A673 (cell line): ENCODE results near the gene EIF4G1. TPM values are rescaled to one million over a fixed set of nuclear protein-coding genes. Genes with fewer than 3 reads are reported as not detected.
A peak's percentile ranks its signal among the peaks of the same experiment; 100 is the strongest.

Source experiments
- BruUV-seq: library from RNA; stranded (reverse); fragments of 400-500 nt; replicated peaks from 2 replicates; lab custom pipeline; 2021; lab: Mats Ljungman, UMichigan
- CTCF ChIA-PET: fragments of 300-600 bp; sonication (Branson Sonifier 250); formaldehyde crosslinking; loops from one replicate; lab custom pipeline; 2022; ENCODE audit warnings: antibody characterized with exemption; lab: Charles Lee
- POLR2A ChIA-PET: fragments of 300-600 bp; sonication (Branson Sonifier 250); formaldehyde crosslinking; loops from one replicate; lab custom pipeline; 2022; ENCODE audit warnings: antibody characterized with exemption; ENCODE audit not compliant: low non-redundant PET; lab: Charles Lee
- DNase-seq: peaks from one replicate; pipeline ENCODE4 v3.0.0-alpha.2; 2015; ENCODE audit warnings: low spot score
- H3K27ac ChIP-seq: fragments of 200-600 bp; sonication (generic); 2 replicates; pipeline ENCODE4 v1.5.1; 2016; ENCODE audit warnings: mixed run types, low read depth, mild to moderate bottlenecking, mixed read lengths, antibody characterized with exemption, low read length; ENCODE audit not compliant: poor library complexity, severe bottlenecking
- H3K27me3 ChIP-seq: fragments of 200-600 bp; sonication (generic); replicated peaks from 2 replicates; pipeline ENCODE4 v1.6.1; 2017; ENCODE audit warnings: mixed run types, low read depth, mild to moderate bottlenecking, mixed read lengths, antibody characterized with exemption, low read length; ENCODE audit not compliant: insufficient read depth, poor library complexity
- H3K36me3 ChIP-seq: fragments of 200-600 bp; sonication (generic); 2 replicates; pipeline ENCODE4 v1.6.1; 2016; ENCODE audit warnings: mixed run types, mild to moderate bottlenecking, mixed read lengths, antibody characterized with exemption, low read length; ENCODE audit not compliant: insufficient read depth, poor library complexity, severe bottlenecking
- H3K4me1 ChIP-seq: fragments of 200-600 bp; sonication (generic); 2 replicates; pipeline ENCODE4 v1.6.1; 2017; ENCODE audit warnings: mixed run types, mild to moderate bottlenecking, mixed read lengths, antibody characterized with exemption, low read length; ENCODE audit not compliant: insufficient read depth, poor library complexity, severe bottlenecking
- H3K4me3 ChIP-seq: fragments of 200-600 bp; sonication (generic); 2 replicates; pipeline ENCODE4 v1.5.1; 2016; ENCODE audit warnings: low read depth, mixed run types, mild to moderate bottlenecking, mixed read lengths, low read length; ENCODE audit not compliant: poor library complexity, severe bottlenecking
- H3K9me3 ChIP-seq: fragments of 200-600 bp; sonication (generic); 2 replicates; pipeline ENCODE4 v1.6.1; 2016; ENCODE audit warnings: mixed run types, low read depth, mild to moderate bottlenecking, mixed read lengths, antibody characterized with exemption, low read length; ENCODE audit not compliant: poor library complexity, severe bottlenecking
- EZH2 ChIP-seq: fragments of 200-600 bp; sonication (generic); IDR thresholded peaks from 2 replicates; pipeline ENCODE4 v1.6.1; 2017; ENCODE audit warnings: borderline replicate concordance, low read depth, mild to moderate bottlenecking, mixed read lengths, antibody characterized with exemption, low read length; ENCODE audit not compliant: poor library complexity, severe bottlenecking
- intact Hi-C: fragments of 100-400 bp; cut with micrococcal nuclease; formaldehyde crosslinking; loops from one replicate; pipeline ENCODE4 v1.10.0; 2022; ENCODE audit not compliant: unreplicated experiment
- total RNA-seq: library from RNA; stranded (reverse); gene quantifications from 2 replicates; pipeline ENCODE4 v1.2.3, GENCODE V29; 2021
- TF ChIP-seq, protein P1 (sequence below): fragments of 300-800, 200-600 bp; sonication (generic); conservative IDR thresholded peaks from 2 replicates; pipeline ENCODE4 v1.5.1; 2017; ENCODE audit warnings: low read depth, mild to moderate bottlenecking, antibody characterized with exemption, low read length, moderate library complexity, mixed read lengths

The EIF4G1 gene
- total RNA-seq, 1 experiment from 2014 or later = 559 TPM

DNA sequence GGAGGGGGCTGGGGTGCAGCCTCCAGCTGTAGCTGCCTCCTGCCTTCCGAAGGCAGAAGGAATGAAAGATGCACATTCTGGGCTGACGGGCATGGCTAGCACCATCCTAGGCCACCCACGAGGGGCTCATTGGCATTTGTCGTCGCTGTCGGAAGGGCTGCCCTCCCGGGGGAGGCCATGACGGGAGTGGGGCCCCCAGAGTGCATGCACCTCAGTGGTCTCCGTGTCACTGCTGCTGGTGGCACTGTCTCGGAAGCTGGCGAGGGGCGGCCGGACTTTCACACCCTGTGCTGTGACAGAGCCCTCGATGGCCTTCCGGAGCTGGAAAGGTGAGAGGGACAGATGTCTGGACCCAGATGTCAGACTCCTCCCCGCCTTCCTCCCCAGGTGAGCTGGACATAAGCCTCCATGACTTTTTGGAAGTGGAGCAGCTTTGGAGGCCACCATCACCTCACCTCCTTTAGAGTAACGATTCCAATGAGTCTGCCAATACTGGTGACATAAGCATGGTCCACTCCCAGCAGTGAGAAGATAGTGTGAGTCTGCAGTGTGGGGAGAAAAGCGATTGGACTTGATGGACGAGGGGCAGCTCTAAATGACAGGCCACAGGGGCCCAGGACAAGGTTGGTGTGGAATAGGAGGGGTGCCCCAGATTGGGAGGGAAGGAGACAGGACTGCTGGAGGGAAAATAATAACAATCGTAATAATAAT lies 32.2 kb downstream of the EIF4G1 start:
- peaks cover 5% of the 10 kb centered on the region for H3K36me3 ChIP-seq
- H3K4me1 ChIP-seq = peaks cover 26% of the 10 kb centered on the region
- intact Hi-C loops = no loop called here
- no peak for TF ChIP-seq EZH2
- TF ChIP-seq, protein P1, sequence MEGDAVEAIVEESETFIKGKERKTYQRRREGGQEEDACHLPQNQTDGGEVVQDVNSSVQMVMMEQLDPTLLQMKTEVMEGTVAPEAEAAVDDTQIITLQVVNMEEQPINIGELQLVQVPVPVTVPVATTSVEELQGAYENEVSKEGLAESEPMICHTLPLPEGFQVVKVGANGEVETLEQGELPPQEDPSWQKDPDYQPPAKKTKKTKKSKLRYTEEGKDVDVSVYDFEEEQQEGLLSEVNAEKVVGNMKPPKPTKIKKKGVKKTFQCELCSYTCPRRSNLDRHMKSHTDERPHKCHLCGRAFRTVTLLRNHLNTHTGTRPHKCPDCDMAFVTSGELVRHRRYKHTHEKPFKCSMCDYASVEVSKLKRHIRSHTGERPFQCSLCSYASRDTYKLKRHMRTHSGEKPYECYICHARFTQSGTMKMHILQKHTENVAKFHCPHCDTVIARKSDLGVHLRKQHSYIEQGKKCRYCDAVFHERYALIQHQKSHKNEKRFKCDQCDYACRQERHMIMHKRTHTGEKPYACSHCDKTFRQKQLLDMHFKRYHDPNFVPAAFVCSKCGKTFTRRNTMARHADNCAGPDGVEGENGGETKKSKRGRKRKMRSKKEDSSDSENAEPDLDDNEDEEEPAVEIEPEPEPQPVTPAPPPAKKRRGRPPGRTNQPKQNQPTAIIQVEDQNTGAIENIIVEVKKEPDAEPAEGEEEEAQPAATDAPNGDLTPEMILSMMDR = no peak
- peak overlapping the region; percentile 74 for H3K27ac ChIP-seq
- DNase-seq = no peak
- H3K27me3 ChIP-seq = no peaks in the 10 kb centered on the region
- ChIA-PET POLR2A (interaction anchor here (0.5 kb wide), 1 partner anchor 414 kb away, joined by 3 read pairs; no protein-coding TSS in a partner anchor), CTCF (no interaction called here)
- no peak overlapping the region for H3K4me3 ChIP-seq
- no peaks in the 10 kb centered on the region for H3K9me3 ChIP-seq
- BruUV-seq = no TSS peak

DNA sequence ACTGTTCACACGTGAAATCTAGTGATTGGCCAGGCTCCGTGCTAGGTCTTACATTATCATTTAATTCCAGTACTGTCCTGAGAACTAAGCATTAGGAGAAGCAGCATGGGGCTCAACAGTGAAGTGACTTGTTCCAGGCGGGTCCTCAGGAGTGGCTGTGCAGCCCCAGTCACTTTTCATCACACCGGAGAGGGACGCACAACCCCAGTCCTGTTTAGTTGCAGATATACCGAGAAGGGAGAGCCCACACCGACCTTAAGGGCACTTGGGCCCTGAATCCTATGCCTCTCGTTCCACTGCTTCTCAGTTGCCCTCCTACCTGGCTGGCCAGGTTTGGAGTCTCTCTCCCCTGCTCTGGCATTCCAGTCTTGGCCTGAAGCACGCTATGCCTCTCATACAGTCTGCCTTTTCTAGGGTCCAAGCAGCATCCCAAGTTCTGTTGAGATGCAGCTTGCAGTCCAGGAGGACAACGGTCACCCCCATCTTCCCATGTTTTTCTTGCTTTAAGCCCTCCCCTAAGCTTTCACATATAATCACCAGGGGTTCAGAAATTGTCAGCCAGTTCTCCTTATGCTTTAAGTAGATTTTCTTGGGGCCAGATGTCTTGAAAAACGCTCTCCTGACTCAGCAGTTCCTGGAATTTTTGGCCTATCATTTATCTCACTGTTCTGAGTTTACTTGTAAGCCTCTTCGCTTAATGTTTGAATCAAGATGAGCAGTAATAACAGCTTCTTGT lies 33.1 kb downstream of the EIF4G1 start:
- peaks cover 26% of the 10 kb centered on the region for H3K4me1 ChIP-seq
- no peaks in the 10 kb centered on the region for H3K9me3 ChIP-seq
- TF ChIP-seq, protein P1 = no peak
- no peak for TF ChIP-seq EZH2
- no peaks in the 10 kb centered on the region for H3K27me3 ChIP-seq
- peak; percentile 39 for DNase-seq
- peaks cover 10% of the 10 kb centered on the region for H3K36me3 ChIP-seq
- peak overlapping the region; percentile 74 for H3K27ac ChIP-seq
- ChIA-PET CTCF (no interaction called here), POLR2A (no interaction called here)
- intact Hi-C loops = no loop called here
- BruUV-seq = no TSS peak
- H3K4me3 ChIP-seq = no peak overlapping the region

DNA sequence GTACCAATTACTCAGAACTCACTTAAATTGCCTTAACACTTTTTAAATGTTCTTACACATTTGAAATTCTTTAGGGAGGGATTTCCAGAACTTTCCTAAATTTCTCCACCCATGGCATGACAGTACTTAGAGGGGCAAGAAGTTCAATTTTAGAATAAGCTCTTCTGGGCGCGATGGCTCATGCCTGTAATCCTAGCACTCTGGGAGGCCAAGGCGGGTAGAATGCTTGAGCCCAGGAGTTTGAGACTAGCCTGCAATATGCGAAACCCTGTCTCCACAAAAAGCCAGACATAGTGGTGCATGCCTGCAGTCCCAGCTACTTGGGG lies 33.6 kb downstream of the EIF4G1 start:
- ChIA-PET CTCF (no interaction called here), POLR2A (no interaction called here)
- Histone ChIP-seq H3K4me1 (peaks cover 26% of the 10 kb centered on the region), H3K27ac (peak overlapping the region; percentile 74), H3K36me3 (peaks cover 5% of the 10 kb centered on the region), H3K27me3 (no peaks in the 10 kb centered on the region), H3K9me3 (no peaks in the 10 kb centered on the region), H3K4me3 (no peak overlapping the region)
- no peak for DNase-seq
- intact Hi-C loops = no loop called here
- BruUV-seq = no TSS peak
- TF ChIP-seq EZH2 = no peak
- TF ChIP-seq, protein P1 = no peak
